ENCODE results near the gene ZNF81.

GRCh38 chrX:47873123-47873522 is 36.4 kb downstream of the ZNF81 start:
- TF ChIP-seq CTCF (conservative IDR thresholded peaks at IDR 0.05) = no peak
- no peak for TF ChIP-seq ZFX (IDR thresholded peaks at IDR 0.05)

Data from C4-2B (cell line).